K562 (cell line): ENCODE results near the gene CFDP1. TPM values are rescaled to one million over a fixed set of nuclear protein-coding genes. Genes with fewer than 3 reads are reported as not detected.

Experiments
- ATAC-seq: fragments of 200-7000 bp; cut with Tn5 transposase; 3 replicates; pipeline ENCODE4 v1.9.1; 2020; ENCODE audit warnings: moderate library complexity
- BruUV-seq: library from RNA; stranded (reverse); fragments of 400-500 nt; replicated peaks from 2 replicates; lab custom pipeline; 2021; lab: Mats Ljungman, UMichigan
- CTCF ChIA-PET: fragments of 300-600 bp; formaldehyde crosslinking; extraction: SDS; loops from one replicate; lab custom pipeline; 2021; ENCODE audit warnings: low intra/inter-chr PET ratio; lab: Yijun Ruan, JAX
- POLR2A ChIA-PET: fragments of 300-600, 350-650 bp; sonication (Branson Sonifier 250); formaldehyde crosslinking; extraction: SDS; loops from one replicate; lab custom pipeline; 2021; ENCODE audit warnings: antibody characterized with exemption, inconsistent platforms; lab: Yijun Ruan, JAX
- DNase-seq, 4 experiments: peaks; one replicate each; pipeline versions ENCODE4 v3.0.0 to v3.0.0-alpha.2; 2011 to 2018; ENCODE audit warnings: low spot score in 3 of 4, mixed read lengths in 3 of 4; ENCODE audit errors: extremely low read depth in 1 of 4
- FAIRE-seq: peaks from 2 replicates; lab custom pipeline; 2011; peaks lifted over from hg19 to GRCh38; lab: Jason Lieb, UNC
- H2AFZ ChIP-seq: 2 replicates; pipeline ENCODE4 v1.6.0; 2011; ENCODE audit warnings: low read depth, low read length, control low read depth, inconsistent platforms
- H3K27ac ChIP-seq: fragments of 200-600 bp; 3 replicates; pipeline ENCODE4 v1.8.0; 2011; ENCODE audit warnings: low read depth, mild to moderate bottlenecking, control low read depth, inconsistent platforms, low read length, moderate library complexity, mixed read lengths; ENCODE audit errors: extremely low read depth
- H3K27me3 ChIP-seq, 2 experiments: fragments of 300-600 bp in 1 of 2; 2 replicates in 1 of 2; 3 replicates in 1 of 2; pipeline versions ENCODE4 v1.6.0 to v1.8.0; 2011; ENCODE audit warnings: inconsistent platforms in 2 of 2, low read length in 2 of 2, mild to moderate bottlenecking in 1 of 2, mixed read lengths in 1 of 2, moderate library complexity in 1 of 2; ENCODE audit not compliant: control insufficient read depth in 2 of 2, insufficient read depth in 2 of 2
- H3K36me3 ChIP-seq: fragments of 300-600 bp; 3 replicates; pipeline ENCODE4 v1.8.0; 2011; ENCODE audit warnings: mild to moderate bottlenecking, low read length, inconsistent platforms; ENCODE audit not compliant: control insufficient read depth, insufficient read depth
- H3K4me1 ChIP-seq, 2 experiments: fragments of 200-600 bp in 1 of 2; replicated peaks in 1 of 2; 2 replicates in 1 of 2; 3 replicates in 1 of 2; pipeline versions ENCODE4 v1.5.1 to v1.8.0; 2011; ENCODE audit warnings: inconsistent platforms in 2 of 2, low read length in 2 of 2, mild to moderate bottlenecking in 1 of 2, mixed read lengths in 1 of 2, moderate library complexity in 1 of 2; ENCODE audit not compliant: control insufficient read depth in 2 of 2, insufficient read depth in 2 of 2
- H3K4me2 ChIP-seq: 2 replicates; pipeline ENCODE4 v1.6.1; 2011; ENCODE audit warnings: low read length, control low read depth, inconsistent platforms, mixed read lengths; ENCODE audit not compliant: insufficient read depth
- H3K4me3 ChIP-seq: fragments of 200-600 bp; sonication (generic), shearing (Covaris generic); 2 replicates; pipeline ENCODE4 v1.5.1; 2016; ENCODE audit warnings: control low read depth, inconsistent platforms
- H3K79me2 ChIP-seq: fragments of 200-600 bp; 3 replicates; pipeline ENCODE4 v1.8.0; 2011; ENCODE audit warnings: low read length, inconsistent platforms; ENCODE audit not compliant: control insufficient read depth, insufficient read depth
- H3K9ac ChIP-seq, 2 experiments: 2 replicates each; pipeline versions ENCODE4 v1.6.0 to v1.6.1; 2011; ENCODE audit warnings: low read depth in 2 of 2, low read length in 2 of 2, control low read depth in 1 of 2, inconsistent platforms in 1 of 2, mild to moderate bottlenecking in 1 of 2, mixed read lengths in 1 of 2; ENCODE audit not compliant: insufficient read depth in 1 of 2
- H3K9me1 ChIP-seq: one replicate; pipeline ENCODE4 v1.6.0; 2011; ENCODE audit warnings: inconsistent platforms, mild to moderate bottlenecking, low read length, moderate library complexity; ENCODE audit not compliant: control insufficient read depth, insufficient read depth
- H3K9me3 ChIP-seq: replicated peaks from 2 replicates; pipeline ENCODE4 v1.5.1; 2011; ENCODE audit warnings: low read depth, low read length, inconsistent platforms; ENCODE audit not compliant: control insufficient read depth, insufficient read depth
- H4K20me1 ChIP-seq: replicated peaks from 2 replicates; pipeline ENCODE4 v1.6.1; 2011; ENCODE audit warnings: low read length, inconsistent platforms, mixed read lengths; ENCODE audit not compliant: control insufficient read depth, insufficient read depth
- CEBPZ ChIP-seq: fragments of 150-350 bp; IDR thresholded peaks from 2 replicates; pipeline ENCODE4 v1.6.1; 2014; ENCODE audit warnings: low read depth, mild to moderate bottlenecking, low read length, borderline replicate concordance
- NFIC ChIP-seq: fragments of 450-650 bp; IDR thresholded peaks from 2 replicates; pipeline ENCODE4 v1.6.1; 2017; ENCODE audit warnings: mild to moderate bottlenecking, inconsistent platforms
- XRCC4 ChIP-seq: IDR thresholded peaks from one replicate; pipeline ENCODE4 v1.6.1; 2011; ENCODE audit not compliant: insufficient read depth, insufficient read length; ENCODE audit errors: extremely low read depth
- WGBS: fragments of 100-300 bp; shearing (Covaris generic); methylation state at CpG from one replicate; pipeline ENCODE4 v1.1.6; 2016; ENCODE audit warnings: low coverage, mixed read lengths; ENCODE audit not compliant: insufficient coverage; ENCODE audit errors: missing lambda C conversion rate; 5-methylcytosine and 5-hydroxymethylcytosine counted together
- in situ Hi-C: fragments of 300-500 bp; cut with MboI; formaldehyde crosslinking; loops from 4 replicates; pipeline ENCODE4 v1.15.0; 2018; ENCODE audit warnings: inconsistent platforms, mixed read lengths
- intact Hi-C: fragments of 100-400 bp; cut with micrococcal nuclease; formaldehyde crosslinking; loops from 2 replicates; pipeline ENCODE4 v1.14.2; 2022
- polyA plus RNA-seq, 8 experiments: library from polyadenylated mRNA; depleted of rRNA in 4 of 8; stranded (reverse) in 5 of 8; unstranded in 3 of 8; fragments of >200 nt; fragmentation: Nextera tagmentation in 2 of 8; fragmentation: Illumina TruSeq in 1 of 8; extraction: Ambion mirVana in 2 of 8; extraction: Trizol in 1 of 8; gene quantifications; 2 replicates each; pipeline versions ENCODE4 v1.2.1 to v1.2.3, GENCODE V29; 2011 to 2014; ENCODE audit warnings: inconsistent platforms in 1 of 8, missing spikeins in 1 of 8
- total RNA-seq, 7 experiments: library from RNA; depleted of rRNA in 6 of 7; stranded (reverse); fragments of >200 nt in 6 of 7; fragmentation: Illumina TruSeq in 2 of 7; extraction: Trizol in 2 of 7; gene quantifications; 2 replicates each; pipeline versions ENCODE4 v1.2.1 to v1.2.3, GENCODE V29; 2011 to 2021; ENCODE audit warnings: low replicate concordance in 1 of 7

CFDP1 gene
- total and polyA plus RNA-seq, 9 of the 15 experiments (the other 6 are each of a cell fraction or from before 2014, with no cell fraction given): 31.5 to 78.4 (median 61.7) TPM

- no peak for TF ChIP-seq CEBPZ
Observed at GRCh38 chr16:75262800-75263127, 170.5 kb downstream of the CFDP1 start (continued).

- H3K27me3 ChIP-seq: no peaks in the 10 kb centered on the region
Observed at GRCh38 chr16:75262104-75262799, 171.1 kb downstream of the CFDP1 start.

More at GRCh38 chr16:75262104-75262799, 171.1 kb downstream of the CFDP1 start:
- 55% methylated on average over 9 of the region's 14 CpGs for WGBS
- no peak for ATAC-seq
- Histone ChIP-seq H3K4me3 (no peak overlapping the region), H3K27ac (no peak overlapping the region), H3K9me1 (no peaks in the 10 kb centered on the region), H3K9me3 (no peaks in the 10 kb centered on the region), H4K20me1 (0 out of 2 replicates have a peak, but pooled peaks cover 4% of the 10 kb centered on the region), H3K79me2 (peaks cover 6% of the 10 kb centered on the region; the same call in 1 of the 3 replicates), H3K4me2 (no peak overlapping the region), H3K4me1 (peaks cover 4 to 60% of the 10 kb centered on the region in 2 experiments; a peak in 3 of 5 replicates), H3K9ac (peak overlapping the region in 1 of 2 experiments; percentile 68; a peak in 2 of 4 replicates)
- POLR2A ChIA-PET: interaction anchor here (0.7 to 1.0 kb wide), 5 partner anchors 9 to 525 kb away, joined by 3 to 4 read pairs (median 3); partner anchors contain the start of genes BCAR1 and TERF2IP
- intact Hi-C loops (no loop called here), in situ Hi-C loops (no loop called here)
- no TSS peak for BruUV-seq
- DNase-seq: no peak
- no peak for FAIRE-seq
- CTCF ChIA-PET: no interaction called here
- TF ChIP-seq XRCC4 (no peak), NFIC (peak; percentile 93)
- TF ChIP-seq, all 486 proteins: peak for 1
- Histone ChIP-seq H2AFZ (no peak overlapping the region), H3K36me3 (no peaks in the 10 kb centered on the region)
